ENCODE results near the gene MOV10L1.
A peak's percentile ranks its signal among the peaks of the same experiment; 100 is the strongest.
"Not testable (repeated sequence)": the region's sequence is repeated elsewhere in the genome, so short reads cannot be mapped to it uniquely, and the experiment has no call there.

The MOV10L1 gene

DNA sequence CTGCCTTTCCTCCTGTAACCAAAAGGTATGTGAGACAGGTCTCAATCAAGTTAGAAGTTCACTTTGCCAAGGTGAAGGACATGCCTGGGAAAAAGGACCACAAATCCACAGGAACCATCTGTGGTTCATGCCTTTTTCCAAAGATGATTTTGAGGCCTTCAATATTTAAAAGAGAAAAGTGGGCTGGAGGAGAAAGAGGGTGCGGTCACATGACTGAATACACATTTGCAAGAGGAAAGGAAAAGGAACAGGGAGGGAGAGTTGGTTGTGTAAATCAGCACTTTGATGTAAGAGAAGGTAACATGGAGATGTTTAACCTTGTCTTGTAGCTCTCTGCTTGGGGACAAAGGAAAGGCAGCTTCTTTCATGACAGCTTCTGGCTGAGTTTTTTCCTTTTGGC lies 21.2 kb downstream of the MOV10L1 start:
- no peak for DNase-seq

GRCh38 chr22:50112151-50113118 lies 22.6 kb downstream of the MOV10L1 start:
- peak; percentile 73 for DNase-seq

- no peak for DNase-seq
Measured at GRCh38 chr22:50114221-50115021, 24.6 kb downstream of the MOV10L1 start.

- no peak for DNase-seq
Measured at GRCh38 chr22:50115693-50116092, 25.9 kb downstream of the MOV10L1 start.

DNA sequence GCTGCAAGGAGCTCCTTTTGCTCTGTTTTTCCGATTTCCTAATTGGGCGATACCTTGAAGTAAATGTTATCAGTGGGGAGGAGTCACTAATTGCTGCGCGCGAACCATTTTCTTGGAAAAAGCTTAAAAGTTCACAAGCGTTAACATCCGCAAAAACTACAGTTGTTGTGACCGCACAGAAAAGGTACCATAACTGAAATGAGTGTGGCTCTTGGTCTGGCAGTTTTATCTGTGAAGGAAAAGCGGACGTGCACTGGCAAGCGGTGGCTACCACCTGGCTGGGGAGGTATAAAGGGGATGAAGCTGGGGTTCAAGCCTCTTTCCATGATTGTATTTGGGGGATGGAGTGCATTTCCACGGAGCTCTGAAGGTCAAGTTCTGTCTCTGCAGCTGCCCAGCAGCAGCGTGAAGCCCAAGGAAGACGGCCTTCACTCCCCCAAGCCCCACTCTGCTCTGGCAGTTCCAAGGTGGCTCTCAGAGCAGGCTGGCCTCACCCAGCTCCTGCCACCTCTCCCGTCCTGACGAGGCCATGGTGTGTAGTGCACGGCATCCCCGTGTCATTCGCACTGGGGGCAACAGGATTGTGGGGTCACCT lies 27.5 kb downstream of the MOV10L1 start:
- no peak for DNase-seq

DNA sequence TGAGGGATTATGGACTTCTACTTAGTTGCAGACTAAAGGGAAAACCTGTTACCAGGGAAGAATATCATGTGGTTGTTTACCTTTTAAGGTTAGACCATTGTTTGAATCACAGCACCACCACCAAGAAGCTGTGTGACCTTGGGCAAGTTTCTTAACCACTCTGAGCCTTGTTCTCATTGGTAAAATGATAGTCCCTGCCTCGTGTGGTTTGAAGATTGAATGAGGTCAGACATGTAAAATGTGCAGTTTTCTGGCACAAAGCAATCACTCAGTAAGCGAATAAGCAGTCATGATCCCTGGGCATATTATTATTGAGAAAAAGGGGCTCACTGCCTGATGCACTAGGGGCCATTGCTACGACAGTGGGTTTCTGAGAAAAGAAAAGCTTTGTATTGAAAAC lies 28.3 kb downstream of the MOV10L1 start:
- DNase-seq = no peak

- no peak for DNase-seq
Measured at GRCh38 chr22:50118557-50119168, 28.9 kb downstream of the MOV10L1 start.

DNA sequence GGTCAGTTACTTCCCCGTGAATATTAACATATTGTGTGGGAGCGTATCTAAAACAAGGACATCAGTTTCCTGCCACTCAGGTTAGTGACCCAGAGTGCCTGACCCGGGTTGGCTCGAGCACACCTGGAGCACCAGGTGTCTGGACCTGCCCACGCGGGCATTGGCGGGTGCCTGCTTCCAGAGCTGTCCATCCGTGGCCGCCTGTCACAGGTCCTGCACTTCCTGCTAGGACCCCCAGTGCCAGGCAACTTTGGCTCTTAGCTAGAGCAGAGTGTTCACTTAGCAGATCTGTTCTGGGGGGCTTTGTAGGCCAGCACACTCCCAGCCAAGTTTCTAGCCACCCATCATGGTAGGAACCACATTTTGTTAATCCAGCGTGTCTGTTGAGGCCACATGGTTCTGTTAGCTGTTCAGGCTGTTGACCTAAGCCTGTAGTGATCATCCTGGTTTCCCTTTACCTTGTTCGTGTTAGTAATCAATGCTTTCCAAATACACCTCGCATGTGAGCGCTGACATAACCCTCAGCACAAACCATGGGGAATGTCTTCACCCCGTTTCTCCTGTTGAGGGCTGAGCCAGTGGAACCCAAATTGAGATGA lies 29.5 kb downstream of the MOV10L1 start:
- no peak for DNase-seq

GRCh38 chr22:50119768-50120251 lies 30.0 kb downstream of the MOV10L1 start:
- DNase-seq = no peak

DNA sequence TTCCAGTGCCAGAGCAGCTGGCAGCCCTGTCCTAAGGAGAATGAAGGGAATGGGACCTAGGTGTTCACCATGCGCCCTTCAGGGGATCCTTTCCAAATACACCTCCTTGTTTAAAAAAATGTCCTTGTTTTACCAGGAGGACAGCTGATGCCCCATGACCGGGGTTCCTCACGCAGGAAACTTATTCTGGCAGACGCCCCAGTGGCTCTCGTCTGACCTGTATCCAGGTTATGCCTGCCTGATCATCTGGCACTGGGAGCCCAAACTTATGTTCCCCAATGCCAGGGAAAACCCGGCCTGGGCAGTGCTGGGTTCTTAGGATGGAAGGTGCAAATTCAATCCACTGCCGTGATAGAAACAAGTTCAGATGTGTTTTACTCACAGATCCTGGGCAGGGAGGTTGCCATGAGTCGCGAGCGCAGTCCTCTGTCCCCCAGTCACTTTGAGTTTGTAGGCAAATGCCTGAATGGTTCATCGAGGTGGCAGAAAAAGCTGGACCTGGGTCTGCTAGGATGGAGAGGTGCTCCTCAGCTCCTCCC lies 31.5 kb downstream of the MOV10L1 start:
- DNase-seq = no peak

- DNase-seq = no peak
Measured at GRCh38 chr22:50123119-50123518, 33.3 kb downstream of the MOV10L1 start.

GRCh38 chr22:50125029-50125428 lies 35.2 kb downstream of the MOV10L1 start:
- DNase-seq = no peak

- no peak for DNase-seq
Measured at GRCh38 chr22:50129121-50129736, 39.4 kb downstream of the MOV10L1 start.

GRCh38 chr22:50131894-50132293 lies 42.1 kb downstream of the MOV10L1 start:
- no peak for DNase-seq

- no peak for DNase-seq
Measured at GRCh38 chr22:50134481-50134880, 44.7 kb downstream of the MOV10L1 start.

- DNase-seq = no peak
Measured at GRCh38 chr22:50136581-50137015, 46.8 kb downstream of the MOV10L1 start.

DNA sequence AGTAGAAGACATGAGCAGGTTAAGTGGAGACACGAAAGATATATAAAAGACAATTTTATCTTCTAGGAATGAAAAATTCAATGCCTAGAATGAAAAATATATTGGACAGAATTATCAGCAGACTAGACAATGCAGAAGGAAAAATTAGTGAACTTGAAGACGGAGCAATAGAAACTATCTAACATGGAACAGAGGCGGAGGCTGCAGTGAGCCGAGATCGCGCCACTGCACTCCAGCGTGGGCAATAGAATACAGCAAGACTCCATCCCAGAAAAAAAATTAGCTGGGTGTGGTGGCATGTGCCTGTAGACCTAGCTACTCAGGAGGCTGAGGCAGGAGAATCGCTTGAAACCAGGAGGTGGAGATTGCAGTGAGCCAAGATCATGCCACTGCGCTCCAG lies 47.5 kb downstream of the MOV10L1 start:
- DNase-seq = not testable (repeated sequence)

GRCh38 chr22:50138041-50138440 lies 48.2 kb downstream of the MOV10L1 start:
- no peak for DNase-seq

- DNase-seq = no peak
Measured at GRCh38 chr22:50138988-50139387, 49.2 kb downstream of the MOV10L1 start.

DNA sequence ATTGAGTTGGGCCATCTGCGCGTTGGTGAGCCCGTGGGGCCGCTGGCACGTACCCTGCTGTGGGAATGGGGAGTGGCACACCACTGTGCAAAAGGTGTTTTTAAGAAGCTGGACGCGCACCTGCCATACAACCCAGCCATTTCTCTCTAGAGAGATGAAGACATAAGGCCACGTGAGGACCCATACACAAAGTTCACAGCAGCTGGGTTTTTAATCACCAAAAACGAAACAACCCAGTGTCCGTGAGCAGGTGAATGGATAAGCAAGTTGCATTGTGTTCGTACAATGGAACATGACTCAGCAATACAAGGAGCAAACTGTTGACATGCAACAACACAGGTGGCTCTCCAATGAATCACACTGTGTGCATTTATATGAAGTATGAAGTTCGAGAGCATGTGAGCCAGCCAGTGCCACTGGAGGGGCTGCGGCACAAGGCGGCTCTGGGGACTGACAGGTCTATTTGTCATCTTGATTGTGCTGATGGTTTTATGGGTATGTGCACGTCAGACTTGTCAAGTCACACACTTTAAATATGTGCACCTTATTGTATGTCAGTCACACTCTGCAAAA lies 50.1 kb downstream of the MOV10L1 start:
- no peak for DNase-seq

DNA sequence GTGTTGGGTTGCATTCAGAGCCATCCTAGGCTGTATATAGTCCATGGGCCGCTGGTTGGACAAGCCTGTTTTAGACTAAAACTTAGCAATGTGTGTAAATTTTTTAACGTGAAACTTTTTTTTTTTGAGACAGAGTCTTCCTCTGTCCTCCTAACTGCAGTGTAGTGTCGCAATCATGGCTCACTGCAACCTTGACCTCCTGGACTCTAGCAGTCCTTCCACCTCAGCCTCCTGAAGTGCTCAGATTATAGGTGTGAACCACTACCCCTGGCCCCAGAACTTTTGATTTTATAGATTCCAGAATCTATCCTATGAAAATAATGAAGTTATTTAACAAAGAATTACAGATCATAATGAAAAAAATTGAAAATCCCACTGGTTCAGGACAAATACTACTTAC lies 50.8 kb downstream of the MOV10L1 start:
- no peak for DNase-seq

All from GDM1 (cell line).